Esophagus muscularis mucosa (tissue), 3 donors: ENCODE results near the gene ASIC1.

Source experiments
- EP300 ChIP-seq: sonication (generic); formaldehyde crosslinking; IDR thresholded peaks from one replicate; pipeline ENCODE4 v1.6.1; 2017; ENCODE audit warnings: antibody characterized with exemption
- TF ChIP-seq, protein P1 (sequence below), 3 experiments: fragments of 200-600 bp in 2 of 3; fragments of 450-650 bp in 1 of 3; sonication (generic) in 2 of 3; IDR thresholded peaks; one replicate each; pipeline ENCODE4 v1.5.1; 2017 to 2019; ENCODE audit warnings: antibody characterized with exemption in 3 of 3, mild to moderate bottlenecking in 2 of 3, moderate library complexity in 1 of 3

DNA sequence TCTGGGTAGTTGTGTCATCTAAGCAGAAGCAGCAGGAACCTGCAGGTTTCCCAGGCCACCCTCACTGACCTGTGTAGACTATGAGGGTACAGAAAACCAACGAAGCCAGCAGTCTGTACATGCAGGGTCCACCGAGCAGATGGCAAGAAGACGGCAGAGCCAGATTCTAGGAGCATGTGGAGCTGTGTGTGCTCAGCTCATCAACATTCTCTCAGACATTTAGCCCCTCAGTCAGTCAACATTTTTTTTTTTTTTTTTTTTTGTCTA is 7.3 kb upstream of the ASIC1 start:
- TF ChIP-seq, protein P1, sequence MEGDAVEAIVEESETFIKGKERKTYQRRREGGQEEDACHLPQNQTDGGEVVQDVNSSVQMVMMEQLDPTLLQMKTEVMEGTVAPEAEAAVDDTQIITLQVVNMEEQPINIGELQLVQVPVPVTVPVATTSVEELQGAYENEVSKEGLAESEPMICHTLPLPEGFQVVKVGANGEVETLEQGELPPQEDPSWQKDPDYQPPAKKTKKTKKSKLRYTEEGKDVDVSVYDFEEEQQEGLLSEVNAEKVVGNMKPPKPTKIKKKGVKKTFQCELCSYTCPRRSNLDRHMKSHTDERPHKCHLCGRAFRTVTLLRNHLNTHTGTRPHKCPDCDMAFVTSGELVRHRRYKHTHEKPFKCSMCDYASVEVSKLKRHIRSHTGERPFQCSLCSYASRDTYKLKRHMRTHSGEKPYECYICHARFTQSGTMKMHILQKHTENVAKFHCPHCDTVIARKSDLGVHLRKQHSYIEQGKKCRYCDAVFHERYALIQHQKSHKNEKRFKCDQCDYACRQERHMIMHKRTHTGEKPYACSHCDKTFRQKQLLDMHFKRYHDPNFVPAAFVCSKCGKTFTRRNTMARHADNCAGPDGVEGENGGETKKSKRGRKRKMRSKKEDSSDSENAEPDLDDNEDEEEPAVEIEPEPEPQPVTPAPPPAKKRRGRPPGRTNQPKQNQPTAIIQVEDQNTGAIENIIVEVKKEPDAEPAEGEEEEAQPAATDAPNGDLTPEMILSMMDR (IDR thresholded peaks at IDR 0.05): no peak
- no peak for TF ChIP-seq EP300
